ENCODE measurements around the gene C1QTNF1. TPM values are rescaled to one million over a fixed set of nuclear protein-coding genes. Genes with fewer than 3 reads are reported as not detected.
"Not testable (repeated sequence)": the region's sequence is repeated elsewhere in the genome, so short reads cannot be mapped to it uniquely, and the experiment has no call there.

The C1QTNF1 gene
- total RNA-seq, 1 experiment from 2014 or later, result 19.9 TPM

DNA sequence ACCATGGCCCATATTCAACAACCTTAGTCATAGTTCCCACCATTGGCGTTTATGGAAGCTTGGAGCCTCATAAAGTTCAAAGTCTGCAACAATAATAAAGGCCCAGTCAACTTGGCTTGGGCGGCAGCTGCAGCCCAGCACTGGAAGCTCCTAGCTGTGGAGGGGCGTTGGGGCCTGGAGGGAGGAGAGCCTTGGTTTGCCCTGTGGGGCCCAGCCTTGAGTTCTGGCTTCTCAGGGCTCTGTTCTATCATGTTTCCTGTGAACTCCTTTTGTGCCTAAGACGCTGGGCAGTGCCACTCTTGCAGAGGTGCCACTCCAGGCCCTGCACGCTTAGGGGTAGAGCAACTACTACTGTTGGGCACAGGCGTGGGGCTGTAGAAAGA is 49.7 kb downstream of the C1QTNF1 start:
- peaks cover 26% of the 10 kb centered on the region for H3K4me1 ChIP-seq
- TF ChIP-seq, protein P1, sequence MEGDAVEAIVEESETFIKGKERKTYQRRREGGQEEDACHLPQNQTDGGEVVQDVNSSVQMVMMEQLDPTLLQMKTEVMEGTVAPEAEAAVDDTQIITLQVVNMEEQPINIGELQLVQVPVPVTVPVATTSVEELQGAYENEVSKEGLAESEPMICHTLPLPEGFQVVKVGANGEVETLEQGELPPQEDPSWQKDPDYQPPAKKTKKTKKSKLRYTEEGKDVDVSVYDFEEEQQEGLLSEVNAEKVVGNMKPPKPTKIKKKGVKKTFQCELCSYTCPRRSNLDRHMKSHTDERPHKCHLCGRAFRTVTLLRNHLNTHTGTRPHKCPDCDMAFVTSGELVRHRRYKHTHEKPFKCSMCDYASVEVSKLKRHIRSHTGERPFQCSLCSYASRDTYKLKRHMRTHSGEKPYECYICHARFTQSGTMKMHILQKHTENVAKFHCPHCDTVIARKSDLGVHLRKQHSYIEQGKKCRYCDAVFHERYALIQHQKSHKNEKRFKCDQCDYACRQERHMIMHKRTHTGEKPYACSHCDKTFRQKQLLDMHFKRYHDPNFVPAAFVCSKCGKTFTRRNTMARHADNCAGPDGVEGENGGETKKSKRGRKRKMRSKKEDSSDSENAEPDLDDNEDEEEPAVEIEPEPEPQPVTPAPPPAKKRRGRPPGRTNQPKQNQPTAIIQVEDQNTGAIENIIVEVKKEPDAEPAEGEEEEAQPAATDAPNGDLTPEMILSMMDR (IDR thresholded peaks at IDR 0.05; ENCODE audit: insufficient read depth in 1 of 2, low read depth in 1 of 2, low read length in 1 of 2, severe bottlenecking in 1 of 2, unreplicated experiment in 1 of 2), result no peak
- DNase-seq, result peak; percentile 44 to 72
- H3K36me3 ChIP-seq (ENCODE audit: control insufficient read depth, insufficient read depth, low read length), result 0 out of 2 replicates have a peak, but pooled peaks cover 1% of the 10 kb centered on the region
- Mint-ChIP-seq H3K4me1 (ENCODE audit: low read depth, unreplicated experiment) (peaks cover 24% of the 10 kb centered on the region), H3K9me3 (ENCODE audit: unreplicated experiment) (no peaks in the 10 kb centered on the region), H3K27me3 (ENCODE audit: insufficient read depth, unreplicated experiment) (no peaks in the 10 kb centered on the region), H3K4me3 (ENCODE audit: unreplicated experiment) (peak overlapping the region; percentile 19), H3K36me3 (ENCODE audit: insufficient read depth, unreplicated experiment) (peaks cover 6% of the 10 kb centered on the region), H3K27ac (ENCODE audit: unreplicated experiment) (peak overlapping the region; percentile 43)
- no peaks in the 10 kb centered on the region for H3K9me3 ChIP-seq
- no peaks in the 10 kb centered on the region for H3K27me3 ChIP-seq (replicated peaks; ENCODE audit: control insufficient read depth, insufficient read depth, low read length)
- intact Hi-C loops (cut with micrococcal nuclease; ENCODE audit: unreplicated experiment), result loop anchor here (2.0 kb wide), 1 partner anchor 63 kb away; no protein-coding TSS in a partner anchor
- POLR2A ChIA-PET, result no interaction called here
- H3K4me3 ChIP-seq (ENCODE audit: low read depth, low read length), result no peak overlapping the region
- BruUV-seq (replicated peaks), result no TSS peak
- CTCF ChIA-PET, result interaction anchor here (1.5 to 1.6 kb wide), 3 partner anchors 30 to 319 kb away, joined by 6 to 9 read pairs (median 6); no protein-coding TSS in a partner anchor

DNA sequence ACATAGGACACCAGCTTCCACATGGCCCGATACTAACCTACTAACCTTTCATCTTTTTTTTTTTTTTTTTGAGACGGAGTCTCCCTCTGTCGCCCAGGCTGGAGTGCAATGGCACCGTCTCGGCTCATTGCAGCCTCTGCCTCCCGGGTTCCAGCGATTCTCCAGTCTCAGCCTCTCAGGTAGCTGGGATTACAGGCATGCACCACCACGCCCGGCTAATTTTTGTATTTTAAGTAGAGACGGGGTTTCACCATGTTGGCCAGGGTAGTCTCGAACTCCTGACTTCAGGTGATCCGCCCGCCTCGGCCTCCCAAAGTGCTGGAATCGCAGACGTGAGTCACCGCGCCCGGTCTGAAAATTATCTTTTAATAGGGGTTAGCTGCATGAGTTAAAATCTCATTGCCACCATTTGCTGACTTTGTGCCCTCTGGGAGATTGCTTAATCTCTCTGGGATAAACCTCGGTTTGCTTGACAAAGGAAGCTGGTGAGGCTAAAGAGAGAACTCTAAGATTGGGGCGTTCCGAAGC is 50.2 kb downstream of the C1QTNF1 start:
- BruUV-seq (replicated peaks), result not testable (repeated sequence)
- intact Hi-C loops (cut with micrococcal nuclease; ENCODE audit: unreplicated experiment), result loop anchor here (2.0 kb wide), 1 partner anchor 63 kb away; no protein-coding TSS in a partner anchor

DNA sequence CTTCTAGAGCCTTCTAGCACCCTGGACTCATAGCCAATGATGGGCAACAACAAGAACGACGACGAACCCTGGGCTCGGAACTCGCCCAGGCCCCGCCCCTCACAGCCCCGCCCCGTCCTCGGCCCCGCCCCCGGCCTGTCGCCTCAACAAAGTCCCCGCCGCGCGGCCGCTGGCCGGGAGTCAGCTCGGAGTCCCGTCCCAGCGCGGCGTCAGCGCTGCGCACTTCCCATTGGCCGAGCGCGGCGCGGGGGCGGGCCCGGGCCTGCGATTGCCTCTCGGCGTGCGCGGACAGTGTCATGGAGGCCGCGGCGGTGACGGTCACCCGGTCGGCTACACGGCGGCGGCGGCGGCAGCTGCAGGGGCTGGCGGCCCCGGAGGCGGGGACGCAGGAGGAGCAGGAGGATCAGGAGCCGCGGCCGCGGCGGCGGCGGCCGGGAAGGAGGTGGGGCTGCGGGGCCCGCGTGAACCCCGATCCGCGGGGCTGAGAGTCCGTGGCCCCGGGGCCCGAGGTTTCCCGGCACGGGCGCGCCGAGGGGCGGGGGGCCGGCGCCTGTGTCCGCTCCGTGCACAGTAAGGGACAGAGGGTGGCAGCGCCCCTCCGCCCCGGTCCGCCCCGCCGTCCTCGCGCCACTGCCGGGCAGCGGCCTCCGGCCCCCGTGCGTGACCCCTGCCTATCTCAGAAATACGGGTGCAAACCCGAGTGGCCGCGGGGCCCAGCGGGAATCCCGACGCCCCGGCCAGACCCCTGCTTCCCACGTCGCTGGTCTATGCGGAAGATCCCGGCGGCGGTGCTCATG is 50.9 kb downstream of the C1QTNF1 start, which contains the start of gene ENGASE:
Gene ENGASE (plus strand): TSS at position 176 of the 797 bp plus-strand sequence. CDS start 121 bp downstream, at position 297.
- peak within 1 kb of the TSS; percentile 81 for H3K4me3 ChIP-seq (ENCODE audit: low read depth, low read length)
- BruUV-seq (replicated peaks), result no TSS peak
- Mint-ChIP-seq H3K36me3 (ENCODE audit: insufficient read depth, unreplicated experiment) (peaks cover 7% of the 10 kb centered on the region), H3K27ac (ENCODE audit: unreplicated experiment) (peak within 1 kb of the TSS; percentile 43), H3K4me3 (ENCODE audit: unreplicated experiment) (peak within 1 kb of the TSS; percentile 83), H3K9me3 (ENCODE audit: unreplicated experiment) (no peaks in the 10 kb centered on the region), H3K4me1 (ENCODE audit: low read depth, unreplicated experiment) (peaks cover 24% of the 10 kb centered on the region), H3K27me3 (ENCODE audit: insufficient read depth, unreplicated experiment) (no peaks in the 10 kb centered on the region)
- intact Hi-C loops (cut with micrococcal nuclease; ENCODE audit: unreplicated experiment), result loop anchor here (2.0 kb wide), 1 partner anchor 64 kb away; no protein-coding TSS in a partner anchor
- H3K36me3 ChIP-seq (ENCODE audit: control insufficient read depth, insufficient read depth, low read length), result 0 out of 2 replicates have a peak, but pooled peaks cover 1% of the 10 kb centered on the region
- peaks cover 26% of the 10 kb centered on the region for H3K4me1 ChIP-seq
- ChIA-PET CTCF (interaction anchor here (0.6 to 1.6 kb wide), 17 partner anchors 12 to 1027 kb away, joined by 3 to 9 read pairs (median 5); partner anchors contain the start of genes CANT1 and GAA), POLR2A (interaction anchor here (0.6 to 1.5 kb wide), 8 partner anchors 34 to 919 kb away, joined by 3 to 11 read pairs (median 4); no protein-coding TSS in a partner anchor)
- no peaks in the 10 kb centered on the region for H3K27me3 ChIP-seq (replicated peaks; ENCODE audit: control insufficient read depth, insufficient read depth, low read length)
- TF ChIP-seq, protein P1 (IDR thresholded peaks at IDR 0.05; ENCODE audit: insufficient read depth in 1 of 2, low read depth in 1 of 2, low read length in 1 of 2, severe bottlenecking in 1 of 2, unreplicated experiment in 1 of 2), result no peak
- no peaks in the 10 kb centered on the region for H3K9me3 ChIP-seq
- DNase-seq, result peak; percentile 93 to 98

More for the DNA sequence above, 50.2 kb downstream of the C1QTNF1 start:
- H3K27me3 Mint-ChIP-seq (ENCODE audit: insufficient read depth, unreplicated experiment); H3K9me3 Mint-ChIP-seq (ENCODE audit: unreplicated experiment); H3K36me3 Mint-ChIP-seq (ENCODE audit: insufficient read depth, unreplicated experiment); DNase-seq; H3K27me3 ChIP-seq (replicated peaks; ENCODE audit: control insufficient read depth, insufficient read depth, low read length); H3K36me3 ChIP-seq (ENCODE audit: control insufficient read depth, insufficient read depth, low read length); H3K9me3 ChIP-seq: not testable (repeated sequence)
- ChIA-PET POLR2A (interaction anchor here (0.5 to 1.5 kb wide), 5 partner anchors 33 to 1380 kb away, joined by 3 to 11 read pairs (median 3); no protein-coding TSS in a partner anchor), CTCF (interaction anchor here (0.6 to 1.6 kb wide), 14 partner anchors 11 to 819 kb away, joined by 3 to 9 read pairs (median 5); partner anchors contain the start of gene CANT1)
- H3K4me1 ChIP-seq, result peaks cover 26% of the 10 kb centered on the region
- H3K4me3 Mint-ChIP-seq (ENCODE audit: unreplicated experiment), result peak overlapping the region; percentile 83
- H3K4me1 Mint-ChIP-seq (ENCODE audit: low read depth, unreplicated experiment), result peaks cover 24% of the 10 kb centered on the region
- H3K27ac Mint-ChIP-seq (ENCODE audit: unreplicated experiment), result peak overlapping the region; percentile 43
- 0 out of 2 replicates have a peak overlapping the region, but pooled peaks have one; percentile 10 for H3K4me3 ChIP-seq (ENCODE audit: low read depth, low read length)

Measured in Caco-2 (cell line).